Right lobe of liver (tissue), 6 donors: ENCODE measurements around the gene HDGFL1. TPM values are rescaled to one million over a fixed set of nuclear protein-coding genes. Genes with fewer than 3 reads are reported as not detected.

Experiments used
- ATAC-seq, 4 donors: fragments of 200-7000 bp; cut with Tn5 transposase; one replicate each; pipeline ENCODE4 v1.9.1; 2020; ENCODE audit warnings: mild to moderate bottlenecking in 4 of 4, moderate library complexity in 4 of 4
- DNase-seq, 3 donors: peaks; one replicate each; pipeline ENCODE4 v3.0.0-alpha.2; 2020
- H3K27ac ChIP-seq, 3 donors: fragments of 200-600 bp; one replicate each; pipeline ENCODE4 v1.8.0; 2022
- H3K27me3 ChIP-seq, 2 donors: fragments of 200-600 bp; one replicate each; pipeline ENCODE4 v1.8.0; 2022
- H3K36me3 ChIP-seq, 4 donors: fragments of 200-600 bp; sonication (generic) in 1 of 4; one replicate each; pipeline versions ENCODE4 v1.5.1 to v1.8.0; 2017 to 2022; ENCODE audit warnings: control low read depth in 1 of 4
- H3K4me1 ChIP-seq, 4 donors: fragments of 200-600 bp; sonication (generic) in 1 of 4; one replicate each; pipeline versions ENCODE4 v1.5.1 to v1.8.0; 2017 to 2022; ENCODE audit warnings: control low read depth in 1 of 4
- H3K4me3 ChIP-seq, 3 donors: fragments of 200-600 bp; one replicate each; pipeline ENCODE4 v1.8.0; 2022
- H3K9me3 ChIP-seq, 4 donors: fragments of 200-600 bp; sonication (generic) in 1 of 4; one replicate each; pipeline versions ENCODE4 v1.5.1 to v1.8.0; 2017 to 2022; ENCODE audit warnings: control low read depth in 1 of 4
- POLR2A ChIP-seq: fragments of 450-650 bp; IDR thresholded peaks from one replicate; pipeline ENCODE4 v1.6.1; 2017; ENCODE audit warnings: antibody characterized with exemption, mild to moderate bottlenecking
- WGBS: methylation state at CpG from one replicate; pipeline ENCODE4 v1.1.6; 2018; ENCODE audit warnings: low coverage, low lambda C conversion rate; ENCODE audit not compliant: insufficient coverage; ENCODE audit errors: missing lambda C conversion rate; 5-methylcytosine and 5-hydroxymethylcytosine counted together
- intact Hi-C, 2 donors: fragments of 100-400 bp; cut with DNase I; formaldehyde crosslinking; loops; one replicate each; pipeline versions ENCODE4 v1.11.2 to v1.14.1; 2022
- total RNA-seq, 6 experiments: library from RNA; depleted of rRNA in 2 of 6; stranded (reverse); fragments of >200 nt in 2 of 6; fragmentation: NEBNext Ultra II Directional in 3 of 6; extraction: Animal tissue kit (Norgen Biotek cat#: 25700) in 3 of 6; gene quantifications; one replicate each; pipeline versions ENCODE4 v1.1.0 to v1.2.4, GENCODE V29; 2016 to 2023
- TF ChIP-seq, protein P1 (sequence below), 4 donors: fragments of 200-600 bp in 3 of 4; fragments of 450-650 bp in 1 of 4; IDR thresholded peaks; one replicate each; pipeline versions ENCODE4 v1.5.1 to v1.8.0; 2016 to 2022; ENCODE audit warnings: antibody characterized with exemption in 4 of 4, mild to moderate bottlenecking in 2 of 4
- donor health status: DM: no; HTN: yes; CAD: no.
- donor health status: DM: no; HTN: no; CAD: no.
- donor health status: DM: no; HTN: no; CAD: no.
- donor health status: DM: no; HTN: yes; CAD: no.
- donor health status: DM: no; HTN: yes; CAD: no.

HDGFL1 gene
- total RNA-seq, 6 experiments from 2014 or later: not detected

GRCh38 chr6:22601984-22602383, 32.6 kb downstream of the HDGFL1 start:
- WGBS: 39% methylated on average over 5 of the region's 5 CpGs
- Histone ChIP-seq H3K9me3 (no peaks in the 10 kb centered on the region), H3K27ac (no peak overlapping the region), H3K4me1 (no peaks in the 10 kb centered on the region), H3K4me3 (no peak overlapping the region), H3K36me3 (no peaks in the 10 kb centered on the region), H3K27me3 (no peaks in the 10 kb centered on the region)
- TF ChIP-seq POLR2A: no peak
- TF ChIP-seq, protein P1, sequence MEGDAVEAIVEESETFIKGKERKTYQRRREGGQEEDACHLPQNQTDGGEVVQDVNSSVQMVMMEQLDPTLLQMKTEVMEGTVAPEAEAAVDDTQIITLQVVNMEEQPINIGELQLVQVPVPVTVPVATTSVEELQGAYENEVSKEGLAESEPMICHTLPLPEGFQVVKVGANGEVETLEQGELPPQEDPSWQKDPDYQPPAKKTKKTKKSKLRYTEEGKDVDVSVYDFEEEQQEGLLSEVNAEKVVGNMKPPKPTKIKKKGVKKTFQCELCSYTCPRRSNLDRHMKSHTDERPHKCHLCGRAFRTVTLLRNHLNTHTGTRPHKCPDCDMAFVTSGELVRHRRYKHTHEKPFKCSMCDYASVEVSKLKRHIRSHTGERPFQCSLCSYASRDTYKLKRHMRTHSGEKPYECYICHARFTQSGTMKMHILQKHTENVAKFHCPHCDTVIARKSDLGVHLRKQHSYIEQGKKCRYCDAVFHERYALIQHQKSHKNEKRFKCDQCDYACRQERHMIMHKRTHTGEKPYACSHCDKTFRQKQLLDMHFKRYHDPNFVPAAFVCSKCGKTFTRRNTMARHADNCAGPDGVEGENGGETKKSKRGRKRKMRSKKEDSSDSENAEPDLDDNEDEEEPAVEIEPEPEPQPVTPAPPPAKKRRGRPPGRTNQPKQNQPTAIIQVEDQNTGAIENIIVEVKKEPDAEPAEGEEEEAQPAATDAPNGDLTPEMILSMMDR (IDR thresholded peaks at IDR 0.05): no peak
- ATAC-seq (no peak), DNase-seq (no peak)
- intact Hi-C loops: no loop called here

DNA sequence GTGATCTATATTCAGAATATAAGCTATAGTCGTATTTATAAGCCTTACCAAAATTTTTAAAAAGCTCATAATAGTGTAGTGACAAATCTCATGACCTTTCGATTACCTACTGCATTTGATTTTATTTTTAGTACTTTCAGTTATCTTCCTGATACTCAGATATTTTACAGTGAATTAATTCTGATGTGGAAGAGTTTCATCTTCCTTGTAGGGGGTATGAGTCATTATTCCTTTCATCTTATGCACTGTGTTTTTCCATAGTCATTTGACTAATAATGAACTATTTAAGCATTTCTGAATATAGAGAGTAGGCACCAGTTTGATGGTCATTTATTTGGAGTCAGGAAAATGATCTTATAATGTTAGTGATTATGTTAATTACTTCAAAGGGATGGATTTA, 36.4 kb downstream of the HDGFL1 start:
- Histone ChIP-seq H3K4me1 (no peaks in the 10 kb centered on the region), H3K36me3 (no peaks in the 10 kb centered on the region), H3K9me3 (no peaks in the 10 kb centered on the region), H3K27me3 (no peaks in the 10 kb centered on the region), H3K4me3 (no peak overlapping the region), H3K27ac (no peak overlapping the region)
- 57% methylated on average over 2 of the region's 2 CpGs for WGBS
- no peak for DNase-seq
- no peak for ATAC-seq
- intact Hi-C loops: no loop called here
- TF ChIP-seq, protein P1 (IDR thresholded peaks at IDR 0.05): no peak
- no peak for TF ChIP-seq POLR2A

DNA sequence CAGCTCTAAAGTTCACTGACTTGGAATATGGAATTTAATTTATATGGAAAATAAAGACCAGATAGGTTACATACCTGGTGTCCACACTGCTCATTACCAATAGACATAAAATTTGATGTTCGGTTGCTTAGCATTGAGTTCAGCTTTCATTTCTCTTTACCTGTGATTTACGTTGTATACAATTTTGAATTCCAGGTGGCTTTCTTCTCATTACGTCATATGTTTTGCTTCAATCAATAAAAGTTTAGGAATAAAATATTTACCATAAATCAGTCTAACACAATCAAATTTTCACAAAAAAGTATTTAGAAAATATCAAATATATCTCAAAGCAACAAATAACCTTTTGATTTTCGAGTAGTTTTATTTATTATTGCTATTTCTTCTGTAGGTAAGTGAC, 40.8 kb downstream of the HDGFL1 start:
- H3K36me3 ChIP-seq: no peaks in the 10 kb centered on the region
- no peaks in the 10 kb centered on the region for H3K9me3 ChIP-seq
- no peak overlapping the region for H3K27ac ChIP-seq
- TF ChIP-seq POLR2A: no peak
- TF ChIP-seq, protein P1 (IDR thresholded peaks at IDR 0.05): no peak
- 49% methylated on average over 4 of the region's 4 CpGs for WGBS
- intact Hi-C loops: no loop called here
- H3K4me1 ChIP-seq: no peaks in the 10 kb centered on the region
- DNase-seq (no peak), ATAC-seq (no peak)
- H3K4me3 ChIP-seq: no peak overlapping the region
- H3K27me3 ChIP-seq: no peaks in the 10 kb centered on the region

DNA sequence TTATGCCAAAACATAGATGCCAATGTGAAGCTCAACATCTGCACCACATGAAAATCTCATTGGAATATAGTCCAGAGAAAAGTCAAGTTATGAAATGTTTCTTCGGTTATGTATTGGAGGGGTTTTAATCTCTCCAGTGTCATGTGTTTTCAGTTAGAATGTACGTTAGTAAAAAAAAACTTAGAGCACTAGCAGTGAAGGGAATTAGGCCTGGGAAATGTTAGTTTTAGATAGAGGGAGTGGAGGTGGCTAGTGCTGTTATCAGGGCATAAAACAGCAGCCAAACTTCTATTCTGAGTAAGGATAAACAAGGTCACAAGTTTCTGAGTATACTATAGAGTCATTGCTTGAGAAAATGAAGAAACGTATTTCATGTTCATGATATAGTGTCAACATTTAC, 42.9 kb downstream of the HDGFL1 start:
- 32% methylated on average over 3 of the region's 3 CpGs for WGBS
- no peak for DNase-seq
- intact Hi-C loops: no loop called here
- Histone ChIP-seq H3K9me3 (no peaks in the 10 kb centered on the region), H3K4me1 (no peaks in the 10 kb centered on the region), H3K36me3 (no peaks in the 10 kb centered on the region), H3K27ac (no peak overlapping the region), H3K4me3 (no peak overlapping the region), H3K27me3 (no peaks in the 10 kb centered on the region)
- TF ChIP-seq, protein P1 (IDR thresholded peaks at IDR 0.05): no peak
- TF ChIP-seq POLR2A: no peak
- no peak for ATAC-seq

DNA sequence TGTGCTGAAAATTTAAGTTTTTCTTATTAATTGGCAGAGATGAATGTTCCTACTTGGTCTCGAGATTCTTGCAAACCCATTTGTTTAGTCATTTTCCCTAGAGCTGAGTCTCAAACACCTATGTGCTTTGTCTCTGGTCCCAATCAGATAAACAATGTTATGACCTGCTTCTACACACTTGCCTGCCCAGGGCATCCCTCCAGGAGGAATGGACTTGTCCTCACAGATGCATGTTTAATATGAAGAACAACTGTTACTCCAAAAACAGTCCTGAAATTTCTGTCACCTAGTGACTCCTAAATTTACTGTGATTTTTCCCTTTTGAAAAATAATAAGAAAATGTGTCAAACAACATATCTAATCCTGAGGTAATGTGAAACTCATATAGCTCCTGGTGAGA, 43.7 kb downstream of the HDGFL1 start:
- H3K4me1 ChIP-seq: no peaks in the 10 kb centered on the region
- no peak overlapping the region for H3K27ac ChIP-seq
- TF ChIP-seq, protein P1 (IDR thresholded peaks at IDR 0.05): no peak
- no peak for TF ChIP-seq POLR2A
- H3K4me3 ChIP-seq: no peak overlapping the region
- H3K27me3 ChIP-seq: no peaks in the 10 kb centered on the region
- H3K36me3 ChIP-seq: no peaks in the 10 kb centered on the region
- WGBS: 73% methylated on average over 1 of the region's 1 CpG
- H3K9me3 ChIP-seq: no peaks in the 10 kb centered on the region
- ATAC-seq (no peak), DNase-seq (no peak)
- intact Hi-C loops: no loop called here
